ENCODE data around the gene PRKCQ.

The PRKCQ gene

DNA sequence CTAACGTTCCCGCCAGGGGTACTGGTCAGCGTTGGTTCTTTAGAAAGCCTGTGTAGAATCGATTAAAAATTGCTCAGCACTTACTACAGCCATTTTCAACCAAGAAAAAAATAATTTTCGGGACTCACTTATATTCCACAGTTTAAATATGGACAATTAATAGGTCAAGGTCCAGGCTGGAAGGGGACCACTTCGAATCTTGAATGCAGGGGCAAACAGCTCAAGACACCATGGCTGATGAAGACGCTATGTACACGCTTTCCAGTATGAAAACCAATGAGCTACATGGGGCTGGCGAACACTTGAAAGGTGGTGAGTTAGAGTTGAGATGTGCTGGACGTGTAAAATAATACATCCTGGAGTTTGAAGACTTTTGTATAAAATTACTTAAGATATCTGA, 87.2 kb downstream of the PRKCQ start:
- H3K9me3 ChIP-seq (replicated peaks in 1 of 11) = no peaks in the 10 kb centered on the region
- peak overlapping the region in 2 of 11 experiments; percentile 41 to 85; a peak in 5 of 22 replicates for H3K4me2 ChIP-seq
- peaks cover 0 to 40% (median 19%) of the 10 kb centered on the region in 11 experiments; a peak in 11 of 22 replicates for H3K36me3 ChIP-seq
- no peak overlapping the region for H3K4me3 ChIP-seq
- TF ChIP-seq Cebpa-rat (IDR thresholded peaks at IDR 0.05) = no peak
- no peak overlapping the region for H3K27ac ChIP-seq
- no peaks in the 10 kb centered on the region for H3K27me3 ChIP-seq
- H3K4me1 ChIP-seq = peaks cover 27 to 58% (median 40%) of the 10 kb centered on the region in 10 experiments
- H3K9ac ChIP-seq = no peak overlapping the region
- H4K20me1 ChIP-seq = no peaks in the 10 kb centered on the region

DNA sequence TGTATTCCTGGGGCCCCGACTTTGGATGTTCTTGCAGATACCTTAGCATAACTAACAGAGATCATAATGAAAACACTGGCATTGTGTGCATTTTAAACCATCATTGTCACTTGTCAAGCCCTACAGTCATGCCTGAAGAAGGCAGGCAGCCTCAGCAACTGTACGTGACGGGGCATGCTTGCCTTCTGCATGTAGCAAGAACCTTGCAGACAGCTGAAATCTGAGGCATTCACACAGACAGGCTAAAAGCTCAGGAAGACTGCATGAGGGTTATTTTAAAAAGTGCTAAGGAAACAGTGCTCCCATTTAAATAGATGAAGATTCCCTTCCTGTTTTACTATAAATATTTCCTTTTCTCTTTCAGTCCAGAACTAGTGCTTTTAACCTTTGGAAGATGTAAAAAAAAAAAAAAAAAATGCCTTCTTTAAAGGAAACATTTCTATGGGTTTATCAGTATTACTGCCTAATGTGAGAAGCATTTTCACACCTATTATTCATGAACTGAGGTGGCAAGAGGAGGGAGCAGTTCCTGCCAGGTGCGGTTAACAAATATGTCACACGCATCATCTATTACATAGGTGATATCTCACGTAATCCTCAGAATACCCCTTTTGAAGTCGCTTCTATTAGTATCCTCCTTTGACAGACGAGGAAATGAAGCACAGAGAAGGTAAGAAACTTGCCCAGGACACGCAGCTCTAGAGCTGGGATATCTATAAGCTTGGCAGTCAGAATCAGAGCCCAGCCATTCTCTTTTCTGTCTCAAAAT, 88.1 kb downstream of the PRKCQ start:
- no peaks in the 10 kb centered on the region for H3K9me3 ChIP-seq (replicated peaks in 1 of 11)
- no peak overlapping the region for H3K4me3 ChIP-seq
- no peak overlapping the region for H3K27ac ChIP-seq
- H3K36me3 ChIP-seq = peaks cover 0 to 47% (median 19%) of the 10 kb centered on the region in 11 experiments; a peak in 11 of 22 replicates
- no peak for TF ChIP-seq Cebpa-rat (IDR thresholded peaks at IDR 0.05)
- H3K4me1 ChIP-seq = peaks cover 18 to 50% (median 31%) of the 10 kb centered on the region in 10 experiments
- H3K9ac ChIP-seq = no peak overlapping the region
- peak overlapping the region in 2 of 11 experiments; percentile 16 to 17; a peak in 1 of 22 replicates for H3K4me2 ChIP-seq
- no peaks in the 10 kb centered on the region for H3K27me3 ChIP-seq
- H4K20me1 ChIP-seq = no peaks in the 10 kb centered on the region

DNA sequence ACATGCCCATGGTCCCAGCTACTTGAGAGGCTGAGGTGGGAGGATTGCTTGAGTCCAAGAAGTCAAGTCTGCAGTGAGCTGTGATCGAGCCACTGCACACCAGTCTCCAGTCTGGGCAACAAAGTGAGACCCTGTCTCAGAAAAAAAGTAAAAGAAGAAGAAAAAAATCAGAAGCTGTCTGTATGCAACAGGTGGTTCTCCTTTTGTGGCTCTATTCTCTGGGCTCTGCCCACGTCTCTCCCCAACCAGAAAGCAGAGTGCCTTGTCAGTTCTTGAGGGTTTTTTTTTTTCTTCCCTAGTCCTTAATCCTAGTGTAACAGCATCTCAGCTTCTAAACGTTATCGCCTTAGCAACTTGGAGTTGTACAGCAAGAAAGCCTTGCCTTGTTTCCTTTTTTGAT, 89.5 kb downstream of the PRKCQ start:
- Histone ChIP-seq H3K27ac (no peak overlapping the region), H3K27me3 (no peaks in the 10 kb centered on the region), H4K20me1 (no peaks in the 10 kb centered on the region), H3K4me2 (no peak overlapping the region), H3K9me3 (replicated peaks in 1 of 11) (peaks cover 0 to 5% (median 0%) of the 10 kb centered on the region in 11 experiments; a peak in 1 of 22 replicates), H3K36me3 (peaks cover 0 to 54% (median 24%) of the 10 kb centered on the region in 11 experiments; a peak in 13 of 22 replicates), H3K4me3 (no peak overlapping the region), H3K9ac (no peak overlapping the region), H3K4me1 (peaks cover 16 to 44% (median 26%) of the 10 kb centered on the region in 10 experiments)
- no peak for TF ChIP-seq Cebpa-rat (IDR thresholded peaks at IDR 0.05)

DNA sequence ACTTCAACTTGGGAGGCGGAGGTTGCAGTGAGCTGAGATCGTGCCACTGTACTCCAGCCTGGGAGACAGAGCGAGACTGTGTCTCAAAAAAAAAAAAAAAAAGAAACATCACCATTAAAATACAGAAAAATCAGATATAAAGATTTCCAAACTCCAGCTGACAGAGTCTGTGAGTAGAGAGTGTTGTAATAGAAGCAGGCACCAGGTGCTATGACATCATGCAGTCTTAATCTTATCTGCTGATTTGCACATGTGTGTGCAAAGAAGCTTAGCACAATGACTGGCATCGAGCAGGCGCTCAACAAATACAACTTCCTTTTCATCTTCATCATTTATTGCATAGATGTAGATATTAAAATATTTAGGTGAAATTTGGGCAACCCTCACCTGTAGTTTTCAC, 92.2 kb downstream of the PRKCQ start:
- peaks cover 0 to 81% (median 48%) of the 10 kb centered on the region in 11 experiments; a peak in 14 of 22 replicates for H3K36me3 ChIP-seq
- peaks cover 5 to 21% (median 8%) of the 10 kb centered on the region in 10 experiments; a peak in 16 of 20 replicates for H3K4me1 ChIP-seq
- no peaks in the 10 kb centered on the region for H4K20me1 ChIP-seq
- no peak overlapping the region for H3K9ac ChIP-seq
- H3K27me3 ChIP-seq = no peaks in the 10 kb centered on the region
- H3K9me3 ChIP-seq (replicated peaks in 1 of 11) = peaks cover 0 to 8% (median 0%) of the 10 kb centered on the region in 11 experiments; a peak in 1 of 22 replicates
- H3K27ac ChIP-seq = no peak overlapping the region
- no peak overlapping the region for H3K4me3 ChIP-seq
- H3K4me2 ChIP-seq = no peak overlapping the region
- TF ChIP-seq Cebpa-rat (IDR thresholded peaks at IDR 0.05) = no peak

DNA sequence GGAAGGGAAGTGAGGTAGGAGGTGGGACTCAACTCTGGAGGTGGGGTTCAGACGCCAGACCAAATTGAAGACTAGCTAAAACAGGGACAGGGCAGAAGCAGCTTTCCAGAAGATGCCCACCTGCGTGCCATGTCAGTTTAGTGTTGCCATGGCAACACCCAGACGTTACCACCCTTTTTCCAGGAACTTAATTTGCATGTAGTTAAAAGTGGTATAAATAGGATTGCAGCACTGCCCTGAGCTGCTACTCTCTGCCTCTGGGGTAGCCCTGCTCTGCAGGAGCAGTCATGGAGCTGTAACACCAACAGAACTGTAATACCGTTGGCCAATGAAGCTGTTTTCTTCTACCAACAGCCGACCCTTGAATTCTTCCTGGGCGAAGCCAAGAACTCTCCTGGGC, 93.8 kb downstream of the PRKCQ start:
- Histone ChIP-seq H3K4me2 (peak overlapping the region in 7 of 11 experiments; percentile 5 to 42 (median 31); a peak in 8 of 22 replicates), H3K9me3 (replicated peaks in 1 of 11) (peaks cover 0 to 8% (median 0%) of the 10 kb centered on the region in 11 experiments; a peak in 1 of 22 replicates), H3K4me3 (no peak overlapping the region), H3K4me1 (peaks cover 5 to 12% (median 7%) of the 10 kb centered on the region in 10 experiments; a peak in 13 of 20 replicates), H4K20me1 (no peaks in the 10 kb centered on the region), H3K9ac (no peak overlapping the region), H3K36me3 (peaks cover 0 to 90% (median 54%) of the 10 kb centered on the region in 11 experiments; a peak in 14 of 22 replicates), H3K27ac (no peak overlapping the region), H3K27me3 (no peaks in the 10 kb centered on the region)
- TF ChIP-seq Cebpa-rat (IDR thresholded peaks at IDR 0.05) = no peak

DNA sequence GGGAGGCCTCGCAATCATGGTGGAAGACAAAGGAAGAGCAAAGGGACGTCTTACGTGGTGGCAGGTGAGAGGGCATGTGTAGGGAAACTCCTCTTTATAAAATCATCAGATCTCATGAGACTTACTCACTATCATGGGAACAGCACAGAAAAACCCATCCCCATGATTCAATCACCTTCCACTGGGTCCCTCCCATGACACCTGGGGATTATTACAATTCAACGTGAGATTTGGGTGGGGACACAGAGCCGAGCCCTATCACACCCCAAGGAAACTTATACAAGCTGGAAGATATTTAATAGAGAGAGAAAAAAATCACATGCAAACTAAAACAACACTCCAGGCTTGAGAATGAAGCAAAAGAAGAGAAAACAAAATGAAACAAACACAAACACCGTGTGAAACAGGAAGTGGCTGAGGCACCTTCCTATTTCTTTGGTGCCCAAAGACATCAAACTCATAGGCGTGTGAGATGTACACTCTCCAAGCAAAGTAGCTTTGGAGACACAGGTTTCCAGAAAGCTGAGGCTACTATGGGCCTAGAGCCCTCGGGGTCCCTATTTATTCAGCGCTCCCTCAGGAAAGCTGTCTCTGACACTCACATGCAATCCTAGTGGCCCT, 97.2 kb downstream of the PRKCQ start:
- H3K4me2 ChIP-seq = peak overlapping the region in 6 of 11 experiments; percentile 14 to 45 (median 40); a peak in 9 of 22 replicates

DNA sequence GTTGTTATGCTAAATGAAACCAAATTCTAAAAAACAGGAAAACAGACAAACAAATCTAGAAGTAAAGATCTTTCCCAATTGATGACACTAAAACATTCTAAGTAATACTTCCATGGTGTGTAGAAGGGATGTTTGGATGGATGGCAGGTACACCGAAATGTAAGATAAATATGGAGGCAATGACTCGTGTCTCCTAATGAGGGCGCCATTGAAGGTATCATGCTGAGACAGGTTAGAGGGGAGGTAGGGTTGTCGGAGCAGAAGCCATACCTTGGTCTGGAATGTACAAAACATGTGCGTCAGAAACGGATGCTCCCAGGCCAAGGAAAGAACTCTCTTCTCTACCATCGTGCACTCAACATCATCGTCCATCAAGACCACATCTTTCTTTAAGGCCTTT, 101.4 kb downstream of the PRKCQ start:
- H3K27me3 ChIP-seq = no peaks in the 10 kb centered on the region
- no peak overlapping the region for H3K9ac ChIP-seq
- no peaks in the 10 kb centered on the region for H4K20me1 ChIP-seq
- H3K36me3 ChIP-seq = peaks cover 0 to 48% (median 35%) of the 10 kb centered on the region in 11 experiments; a peak in 16 of 22 replicates
- no peak overlapping the region for H3K4me2 ChIP-seq
- no peak for TF ChIP-seq Cebpa-rat (IDR thresholded peaks at IDR 0.05)
- H3K4me1 ChIP-seq = peaks cover 22 to 35% (median 23%) of the 10 kb centered on the region in 10 experiments
- H3K9me3 ChIP-seq (replicated peaks in 1 of 11) = no peaks in the 10 kb centered on the region; a peak in 1 of 22 replicates
- H3K27ac ChIP-seq = no peak overlapping the region
- H3K4me3 ChIP-seq = no peak overlapping the region

More for the DNA sequence above, 97.2 kb downstream of the PRKCQ start:
- Histone ChIP-seq H3K4me1 (peaks cover 5 to 12% (median 7%) of the 10 kb centered on the region in 10 experiments; a peak in 13 of 20 replicates), H3K9me3 (replicated peaks in 1 of 11) (peaks cover 0 to 8% (median 0%) of the 10 kb centered on the region in 11 experiments; a peak in 2 of 22 replicates), H3K9ac (no peak overlapping the region), H3K27me3 (no peaks in the 10 kb centered on the region), H3K27ac (no peak overlapping the region), H4K20me1 (no peaks in the 10 kb centered on the region), H3K4me3 (no peak overlapping the region), H3K36me3 (peaks cover 0 to 78% (median 57%) of the 10 kb centered on the region in 11 experiments; a peak in 16 of 22 replicates)
- no peak for TF ChIP-seq Cebpa-rat (IDR thresholded peaks at IDR 0.05)

DNA sequence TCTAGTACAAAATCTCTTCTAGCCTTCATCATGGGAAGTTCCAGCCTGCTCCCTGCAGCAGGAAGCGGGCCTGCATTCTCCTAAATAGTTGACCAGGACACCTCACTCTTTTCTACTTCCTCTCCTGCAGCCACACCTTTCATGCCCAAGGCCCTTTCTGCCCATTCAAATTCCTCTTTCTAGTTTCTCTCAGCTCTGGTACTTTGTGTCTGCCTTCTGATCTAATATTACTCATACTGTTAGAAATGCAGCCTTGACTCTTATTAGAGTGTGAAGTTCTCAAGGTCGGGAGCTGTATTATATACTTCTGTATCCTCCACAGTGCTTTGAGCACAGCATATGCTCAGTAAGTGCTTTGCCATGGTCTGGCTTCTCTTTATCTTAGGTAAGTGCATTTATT, 103.1 kb downstream of the PRKCQ start:
- TF ChIP-seq Cebpa-rat (IDR thresholded peaks at IDR 0.05) = no peak
- Histone ChIP-seq H3K4me1 (peaks cover 30 to 44% (median 40%) of the 10 kb centered on the region in 10 experiments), H3K9ac (no peak overlapping the region), H3K27me3 (no peaks in the 10 kb centered on the region), H3K36me3 (peaks cover 0 to 31% (median 19%) of the 10 kb centered on the region in 11 experiments; a peak in 15 of 22 replicates), H4K20me1 (no peaks in the 10 kb centered on the region), H3K27ac (no peak overlapping the region), H3K4me3 (no peak overlapping the region), H3K9me3 (replicated peaks in 1 of 11) (no peaks in the 10 kb centered on the region; a peak in 1 of 22 replicates), H3K4me2 (no peak overlapping the region)

DNA sequence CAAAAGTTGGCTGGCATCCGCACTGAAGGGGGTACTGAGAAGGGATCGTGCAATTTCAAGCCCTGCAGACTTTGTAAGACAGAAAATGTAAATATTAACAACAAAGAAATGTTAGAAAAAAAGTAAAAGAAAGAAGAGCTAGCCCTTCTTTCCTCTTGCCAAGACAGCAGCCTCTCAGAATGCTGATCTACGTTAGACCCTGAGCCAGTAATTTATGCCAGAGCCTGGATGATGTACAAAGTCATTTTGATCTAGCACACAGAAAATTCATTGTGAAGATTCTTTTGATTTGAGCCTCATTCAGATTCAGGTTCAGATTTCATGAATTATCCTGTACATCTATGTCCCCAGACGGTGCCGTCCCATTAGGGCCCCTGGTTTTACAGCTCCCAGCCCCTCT, 105.2 kb downstream of the PRKCQ start:
- Histone ChIP-seq H3K27ac (peak overlapping the region in 10 of 11 experiments; percentile 75 to 92 (median 86); a peak in 18 of 22 replicates), H4K20me1 (no peaks in the 10 kb centered on the region), H3K36me3 (peaks cover 0 to 30% (median 22%) of the 10 kb centered on the region in 11 experiments; a peak in 16 of 22 replicates), H3K4me2 (peak overlapping the region in 10 of 11 experiments; percentile 69 to 93 (median 78); a peak in 20 of 22 replicates), H3K9ac (peak overlapping the region in 9 of 11 experiments; percentile 68 to 79 (median 73); a peak in 15 of 22 replicates), H3K9me3 (replicated peaks in 1 of 11) (peaks cover 0 to 13% (median 5%) of the 10 kb centered on the region in 11 experiments; a peak in 13 of 22 replicates), H3K27me3 (no peaks in the 10 kb centered on the region), H3K4me3 (no peak overlapping the region), H3K4me1 (peaks cover 30 to 50% (median 45%) of the 10 kb centered on the region in 10 experiments)
- no peak for TF ChIP-seq Cebpa-rat (IDR thresholded peaks at IDR 0.05)

All from BLaER1 treated with 17β-estradiol and CSF1 and Interleukin-3, amounts not matched to agents 10 nM and 100 nM (cell line).